HCT116 (cell line): Measurements from ENCODE around the gene PDE4C.

ENCODE experiments used
- CTCF ChIP-seq, 3 experiments: fragments of 200-600 bp in 1 of 3; sonication (generic) in 1 of 3; IDR thresholded peaks in 2 of 3; conservative IDR thresholded peaks in 1 of 3; 2 replicates each; pipeline ENCODE4 v1.5.1; 2012 to 2017; ENCODE audit warnings: low read depth in 2 of 3, low read length in 2 of 3, antibody characterized with exemption in 1 of 3, borderline replicate concordance in 1 of 3, control low read depth in 1 of 3, mild to moderate bottlenecking in 1 of 3, mixed read lengths in 1 of 3, mixed run types in 1 of 3, moderate library complexity in 1 of 3; ENCODE audit not compliant: insufficient read depth in 1 of 3
- EGR1 ChIP-seq: IDR thresholded peaks from 2 replicates; pipeline ENCODE4 v1.6.1; 2012; ENCODE audit warnings: low read depth
- EZH2 ChIP-seq: fragments of 200-600 bp; sonication (generic); IDR thresholded peaks from 2 replicates; pipeline ENCODE4 v1.6.1; 2017; ENCODE audit warnings: antibody characterized with exemption, mixed run types
- POLR2A ChIP-seq: IDR thresholded peaks from 2 replicates; pipeline ENCODE4 v1.7.0; 2011; ENCODE audit warnings: borderline replicate concordance; ENCODE audit not compliant: insufficient read depth, insufficient read length; ENCODE audit errors: extremely low read depth
- SIN3A ChIP-seq: IDR thresholded peaks from 2 replicates; pipeline ENCODE4 v1.6.1; 2012; ENCODE audit warnings: low read depth
- TCF7L2 ChIP-seq: IDR thresholded peaks from 2 replicates; pipeline ENCODE4 v1.7.0; 2011; ENCODE audit warnings: borderline replicate concordance, inconsistent platforms; ENCODE audit not compliant: insufficient read depth, insufficient read length; ENCODE audit errors: extremely low read depth

GRCh38 chr19:18274781-18275356, 48.6 kb upstream of the PDE4C start:
- TF ChIP-seq POLR2A (no peak), EGR1 (no peak), EZH2 (no peak), TCF7L2 (no peak), CTCF (IDR thresholded peaks at IDR 0.05 in 2 of 3, conservative IDR thresholded peaks at IDR 0.05 in 1 of 3; ENCODE audit: borderline replicate concordance in 1 of 3, insufficient read depth in 1 of 3, low read depth in 2 of 3, low read length in 2 of 3) (no peak), SIN3A (no peak)
